Neural progenitor cell (in vitro differentiated cells): ENCODE data around the gene FSTL4. TPM values are rescaled to one million over a fixed set of nuclear protein-coding genes. Genes with fewer than 3 reads are reported as not detected.

Experiments
- DNase-seq: peaks from one replicate; pipeline ENCODE4 v3.0.0-alpha.2; 2016; ENCODE audit warnings: low spot score
- H2AFZ ChIP-seq: fragments of 200-600 bp; sonication (generic); replicated peaks from 2 replicates; pipeline ENCODE4 v1.6.1; 2016; ENCODE audit warnings: antibody characterized with exemption
- H3F3A ChIP-seq: fragments of 200-600 bp; sonication (generic); 2 replicates; pipeline ENCODE4 v1.6.1; 2016; ENCODE audit warnings: antibody characterized with exemption, low read depth
- H3K27ac ChIP-seq: fragments of 200-600 bp; sonication (generic); 2 replicates; pipeline ENCODE4 v1.5.1; 2016; ENCODE audit warnings: mild to moderate bottlenecking
- H3K27me3 ChIP-seq: fragments of 200-600 bp; sonication (generic); 2 replicates; pipeline ENCODE4 v1.6.1; 2016; ENCODE audit warnings: mild to moderate bottlenecking, moderate library complexity
- H3K36me3 ChIP-seq: fragments of 200-600 bp; sonication (generic); 2 replicates; pipeline ENCODE4 v1.5.1; 2016
- H3K4me1 ChIP-seq: fragments of 200-600 bp; sonication (generic); 2 replicates; pipeline ENCODE4 v1.6.1; 2016; ENCODE audit warnings: mixed run types
- H3K4me2 ChIP-seq: fragments of 200-600 bp; sonication (generic); 2 replicates; pipeline ENCODE4 v1.6.1; 2016
- H3K4me3 ChIP-seq: fragments of 200-600 bp; sonication (generic); 2 replicates; pipeline ENCODE4 v1.5.1; 2016
- H3K79me2 ChIP-seq: fragments of 200-600 bp; sonication (generic); 2 replicates; pipeline ENCODE4 v1.6.1; 2016; ENCODE audit warnings: low read depth
- H3K9ac ChIP-seq: fragments of 200-600 bp; sonication (generic); 2 replicates; pipeline ENCODE4 v1.6.1; 2016
- H3K9me3 ChIP-seq: fragments of 200-600 bp; sonication (generic); 2 replicates; pipeline ENCODE4 v1.5.1; 2016; ENCODE audit warnings: low read depth
- H4K20me1 ChIP-seq: fragments of 200-600 bp; sonication (generic); 2 replicates; pipeline ENCODE4 v1.6.1; 2016; ENCODE audit warnings: low read depth
- H3K27ac Mint-ChIP-seq: 3 replicates; pipeline ENCODE4 v1.8.0; 2021; ENCODE audit warnings: mixed read lengths
- H3K27me3 Mint-ChIP-seq: 2 replicates; pipeline ENCODE4 v1.8.0; 2022; ENCODE audit warnings: low read depth, mild to moderate bottlenecking, inconsistent platforms, moderate library complexity, mixed read lengths; ENCODE audit not compliant: insufficient read depth
- H3K36me3 Mint-ChIP-seq: 3 replicates; pipeline ENCODE4 v1.8.0; 2021; ENCODE audit warnings: mixed read lengths
- H3K4me1 Mint-ChIP-seq: 3 replicates; pipeline ENCODE4 v1.8.0; 2021; ENCODE audit warnings: mixed read lengths
- H3K4me3 Mint-ChIP-seq: 3 replicates; pipeline ENCODE4 v1.8.0; 2021; ENCODE audit warnings: mild to moderate bottlenecking, moderate library complexity, mixed read lengths
- H3K9me3 Mint-ChIP-seq: 3 replicates; pipeline ENCODE4 v1.8.0; 2020; ENCODE audit warnings: mixed read lengths
- EZH2 ChIP-seq: fragments of 200-600 bp; sonication (generic); IDR thresholded peaks from 2 replicates; pipeline ENCODE4 v1.6.1; 2017; ENCODE audit warnings: antibody characterized with exemption, mild to moderate bottlenecking, moderate library complexity
- EZH2phosphoT487 ChIP-seq: fragments of 200-600 bp; sonication (generic); IDR thresholded peaks from 2 replicates; pipeline ENCODE4 v1.6.1; 2017; ENCODE audit warnings: antibody characterized with exemption
- total RNA-seq: library from RNA; depleted of rRNA; stranded (reverse); fragments of >200 nt; gene quantifications from 2 replicates; pipeline ENCODE4 v1.2.3, GENCODE V29; 2015; ENCODE audit warnings: low replicate concordance
- TF ChIP-seq, protein P1 (sequence below): fragments of 200-600 bp; sonication (generic); IDR thresholded peaks from 2 replicates; pipeline ENCODE4 v1.5.1; 2017; ENCODE audit warnings: antibody characterized with exemption, mild to moderate bottlenecking

FSTL4 gene
- total RNA-seq, 1 donor from 2014 or later, result 0.95 TPM

DNA sequence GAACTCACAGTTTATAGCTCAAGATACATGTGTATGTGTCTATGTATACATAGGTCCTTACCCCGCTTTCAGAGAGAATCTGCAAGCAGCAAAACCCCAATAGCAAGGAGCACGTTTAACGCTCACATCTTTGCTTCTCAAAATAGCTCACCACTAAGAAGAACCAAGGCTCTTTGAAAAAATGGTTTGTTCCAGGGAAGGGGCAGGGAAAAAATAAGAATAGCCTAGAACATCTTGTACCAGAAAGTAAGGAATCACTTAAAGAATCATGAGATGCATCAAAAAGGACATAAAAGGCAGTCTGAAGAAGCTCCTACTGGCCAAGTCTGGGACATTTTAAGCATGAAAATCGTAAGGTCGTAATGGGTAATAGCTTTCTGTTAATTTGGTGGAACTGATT is 196.4 kb downstream of the FSTL4 start:
- Mint-ChIP-seq H3K4me3 (no peak overlapping the region), H3K9me3 (peaks cover 2% of the 10 kb centered on the region), H3K27me3 (no peaks in the 10 kb centered on the region), H3K27ac (no peak overlapping the region), H3K4me1 (no peaks in the 10 kb centered on the region), H3K36me3 (no peaks in the 10 kb centered on the region)
- H4K20me1 ChIP-seq, result no peaks in the 10 kb centered on the region
- TF ChIP-seq EZH2, result no peak
- no peak for TF ChIP-seq EZH2phosphoT487
- TF ChIP-seq, protein P1, sequence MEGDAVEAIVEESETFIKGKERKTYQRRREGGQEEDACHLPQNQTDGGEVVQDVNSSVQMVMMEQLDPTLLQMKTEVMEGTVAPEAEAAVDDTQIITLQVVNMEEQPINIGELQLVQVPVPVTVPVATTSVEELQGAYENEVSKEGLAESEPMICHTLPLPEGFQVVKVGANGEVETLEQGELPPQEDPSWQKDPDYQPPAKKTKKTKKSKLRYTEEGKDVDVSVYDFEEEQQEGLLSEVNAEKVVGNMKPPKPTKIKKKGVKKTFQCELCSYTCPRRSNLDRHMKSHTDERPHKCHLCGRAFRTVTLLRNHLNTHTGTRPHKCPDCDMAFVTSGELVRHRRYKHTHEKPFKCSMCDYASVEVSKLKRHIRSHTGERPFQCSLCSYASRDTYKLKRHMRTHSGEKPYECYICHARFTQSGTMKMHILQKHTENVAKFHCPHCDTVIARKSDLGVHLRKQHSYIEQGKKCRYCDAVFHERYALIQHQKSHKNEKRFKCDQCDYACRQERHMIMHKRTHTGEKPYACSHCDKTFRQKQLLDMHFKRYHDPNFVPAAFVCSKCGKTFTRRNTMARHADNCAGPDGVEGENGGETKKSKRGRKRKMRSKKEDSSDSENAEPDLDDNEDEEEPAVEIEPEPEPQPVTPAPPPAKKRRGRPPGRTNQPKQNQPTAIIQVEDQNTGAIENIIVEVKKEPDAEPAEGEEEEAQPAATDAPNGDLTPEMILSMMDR, result no peak
- H3K9ac ChIP-seq, result no peak overlapping the region
- H3K79me2 ChIP-seq, result no peaks in the 10 kb centered on the region
- no peak overlapping the region for H3K27ac ChIP-seq
- no peaks in the 10 kb centered on the region for H3K27me3 ChIP-seq
- H3K4me2 ChIP-seq, result no peak overlapping the region
- H3K4me3 ChIP-seq, result no peak overlapping the region
- H3K9me3 ChIP-seq, result no peaks in the 10 kb centered on the region
- H3K4me1 ChIP-seq, result no peaks in the 10 kb centered on the region
- no peaks in the 10 kb centered on the region for H3K36me3 ChIP-seq
- no peak for DNase-seq
- no peak overlapping the region for H2AFZ ChIP-seq
- no peaks in the 10 kb centered on the region for H3F3A ChIP-seq

DNA sequence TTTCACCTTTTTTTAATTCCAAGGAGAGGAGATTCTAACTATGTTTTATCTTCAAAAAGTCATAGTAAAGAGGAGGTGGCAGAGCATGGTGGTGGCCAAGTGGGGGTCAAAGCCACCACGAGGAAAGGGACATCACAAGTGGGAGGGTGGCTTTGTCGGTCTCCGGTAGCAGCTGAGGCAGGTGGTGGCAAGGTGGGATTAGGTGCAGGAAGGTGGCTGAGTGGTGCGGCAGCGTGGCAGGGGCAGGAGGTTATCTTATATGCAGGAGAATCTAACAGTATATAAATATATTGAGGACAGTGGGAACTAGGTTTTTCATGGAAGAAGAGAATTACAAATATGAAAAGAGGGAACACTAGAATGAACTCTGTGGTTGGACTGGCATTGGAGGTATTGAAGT is 196.8 kb downstream of the FSTL4 start:
- H4K20me1 ChIP-seq, result no peaks in the 10 kb centered on the region
- H3K79me2 ChIP-seq, result no peaks in the 10 kb centered on the region
- no peaks in the 10 kb centered on the region for H3K36me3 Mint-ChIP-seq
- peaks cover 3% of the 10 kb centered on the region for H3K4me1 Mint-ChIP-seq
- H3K9me3 Mint-ChIP-seq, result peaks cover 2% of the 10 kb centered on the region
- TF ChIP-seq EZH2phosphoT487, result no peak
- TF ChIP-seq EZH2, result no peak
- TF ChIP-seq, protein P1, result no peak
- H3K4me1 ChIP-seq, result no peaks in the 10 kb centered on the region
- no peak overlapping the region for H3K27ac ChIP-seq
- no peak overlapping the region for H3K4me3 ChIP-seq
- no peaks in the 10 kb centered on the region for H3K9me3 ChIP-seq
- no peak overlapping the region for H3K9ac ChIP-seq
- no peak for DNase-seq
- H3K27me3 ChIP-seq, result no peaks in the 10 kb centered on the region
- no peaks in the 10 kb centered on the region for H3K27me3 Mint-ChIP-seq
- peak overlapping the region; percentile 30 for H3K27ac Mint-ChIP-seq
- no peaks in the 10 kb centered on the region for H3K36me3 ChIP-seq
- no peak overlapping the region for H3K4me3 Mint-ChIP-seq
- no peaks in the 10 kb centered on the region for H3F3A ChIP-seq
- H3K4me2 ChIP-seq, result no peak overlapping the region
- no peak overlapping the region for H2AFZ ChIP-seq

DNA sequence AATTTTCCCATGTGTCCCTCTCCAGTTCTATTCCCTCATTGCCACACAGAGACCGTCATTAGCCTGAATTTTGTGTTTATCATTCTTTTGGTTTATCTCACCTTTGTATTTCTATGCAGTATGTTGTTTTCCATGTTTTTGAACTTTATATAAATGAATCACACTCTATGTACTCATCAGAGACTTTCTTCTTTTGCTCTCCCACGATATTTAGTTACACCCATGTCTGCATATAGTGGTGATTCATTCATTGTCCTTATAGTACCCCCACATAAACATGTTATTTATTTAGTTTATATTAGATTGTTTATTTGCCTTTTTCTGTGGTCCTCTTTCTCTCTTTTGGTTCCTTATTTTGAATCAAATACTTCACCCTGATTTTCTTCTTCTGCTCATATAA is 199.7 kb downstream of the FSTL4 start:
- no peak overlapping the region for H3K4me3 ChIP-seq
- no peak overlapping the region for H3K27ac Mint-ChIP-seq
- H3K79me2 ChIP-seq, result no peaks in the 10 kb centered on the region
- H3K36me3 ChIP-seq, result no peaks in the 10 kb centered on the region
- no peaks in the 10 kb centered on the region for H3F3A ChIP-seq
- no peak overlapping the region for H3K4me2 ChIP-seq
- no peak overlapping the region for H3K27ac ChIP-seq
- no peak for DNase-seq
- TF ChIP-seq, protein P1, result no peak
- TF ChIP-seq EZH2phosphoT487 (no peak), EZH2 (no peak)
- no peaks in the 10 kb centered on the region for H3K27me3 ChIP-seq
- no peak overlapping the region for H2AFZ ChIP-seq
- no peak overlapping the region for H3K4me3 Mint-ChIP-seq
- no peaks in the 10 kb centered on the region for H3K9me3 ChIP-seq
- H4K20me1 ChIP-seq, result no peaks in the 10 kb centered on the region
- peaks cover 14% of the 10 kb centered on the region for H3K4me1 Mint-ChIP-seq
- H3K4me1 ChIP-seq, result no peaks in the 10 kb centered on the region
- no peaks in the 10 kb centered on the region for H3K27me3 Mint-ChIP-seq
- H3K36me3 Mint-ChIP-seq, result no peaks in the 10 kb centered on the region
- peaks cover 2% of the 10 kb centered on the region for H3K9me3 Mint-ChIP-seq
- H3K9ac ChIP-seq, result no peak overlapping the region
